H1 (cell line): ENCODE data around the gene TRAK1. TPM values are rescaled to one million over a fixed set of nuclear protein-coding genes. Genes with fewer than 3 reads are reported as not detected.
A peak's percentile ranks its signal among the peaks of the same experiment; 100 is the strongest.

Source experiments
- CTCF ChIA-PET: fragments of 300-600 bp; sonication (Branson Sonifier 250); formaldehyde crosslinking; loops from one replicate; lab custom pipeline; 2021; ENCODE audit not compliant: partially characterized antibody; lab: Charles Lee
- POLR2A ChIA-PET: fragments of 300-600 bp; sonication (Branson Sonifier 250); formaldehyde crosslinking; loops from one replicate; lab custom pipeline; 2021; ENCODE audit warnings: inconsistent platforms; ENCODE audit not compliant: partially characterized antibody; lab: Charles Lee
- DNase-seq, 2 experiments: peaks; one replicate each; pipeline versions ENCODE4 v3.0.0 to v3.0.0-alpha.2; 2010 to 2022; ENCODE audit warnings: low spot score in 2 of 2, low read depth in 1 of 2, mixed read lengths in 1 of 2
- FAIRE-seq: peaks from 2 replicates; lab custom pipeline; 2011; peaks lifted over from hg19 to GRCh38; lab: Jason Lieb, UNC
- H2AFZ ChIP-seq: 2 replicates; pipeline ENCODE4 v1.8.1; 2012; ENCODE audit warnings: low read length, inconsistent platforms
- H2AK5ac ChIP-seq: 2 replicates; pipeline ENCODE4 v1.6.1; 2013; ENCODE audit warnings: low read depth, low read length
- H2BK120ac ChIP-seq: replicated peaks from 2 replicates; pipeline ENCODE3; 2013; ENCODE audit warnings: low read depth, low read length, inconsistent platforms
- H2BK12ac ChIP-seq: 2 replicates; pipeline ENCODE4 v1.6.1; 2013; ENCODE audit warnings: low read depth, low read length
- H2BK15ac ChIP-seq: 2 replicates; pipeline ENCODE4 v1.6.1; 2013; ENCODE audit warnings: low read length
- H2BK20ac ChIP-seq: 2 replicates; pipeline ENCODE4 v1.6.1; 2013; ENCODE audit warnings: low read length
- H2BK5ac ChIP-seq: 2 replicates; pipeline ENCODE4 v1.6.1; 2013; ENCODE audit warnings: low read depth, low read length
- H3K14ac ChIP-seq: 2 replicates; pipeline ENCODE4 v1.6.1; 2013; ENCODE audit warnings: inconsistent platforms; ENCODE audit not compliant: insufficient read length
- H3K18ac ChIP-seq: 2 replicates; pipeline ENCODE4 v1.6.1; 2013; ENCODE audit warnings: low read length; ENCODE audit errors: extremely low read depth
- H3K23ac ChIP-seq: 2 replicates; pipeline ENCODE4 v1.6.1; 2013; ENCODE audit warnings: inconsistent platforms; ENCODE audit not compliant: insufficient read length
- H3K23me2 ChIP-seq: 2 replicates; pipeline ENCODE4 v1.6.1; 2013; ENCODE audit warnings: low read depth, low read length
- H3K27ac ChIP-seq: 2 replicates; pipeline ENCODE4 v1.6.1; 2011; ENCODE audit warnings: low read depth, low read length, inconsistent platforms
- H3K27me3 ChIP-seq, 4 experiments: replicated peaks in 1 of 4; 1 replicate in 1 of 4; 2 replicates in 3 of 4; pipeline versions ENCODE4 v1.6.1 to v1.8.1; 2011 to 2013; ENCODE audit warnings: low read length in 3 of 4, mild to moderate bottlenecking in 3 of 4, inconsistent platforms in 2 of 4, mixed read lengths in 2 of 4, moderate library complexity in 1 of 4; ENCODE audit not compliant: control insufficient read depth in 3 of 4, insufficient read depth in 3 of 4; ENCODE audit errors: extremely low read depth in 1 of 4
- H3K36me3 ChIP-seq, 4 experiments: 2 replicates each; pipeline versions ENCODE4 v1.6.1 to v1.8.1; 2011 to 2013; ENCODE audit warnings: mild to moderate bottlenecking in 4 of 4, low read length in 3 of 4, moderate library complexity in 2 of 4, control low read depth in 1 of 4, inconsistent platforms in 1 of 4; ENCODE audit not compliant: insufficient read depth in 4 of 4, control insufficient read depth in 2 of 4
- H3K4ac ChIP-seq: replicated peaks from 2 replicates; pipeline ENCODE3; 2013; ENCODE audit warnings: low read length, low read depth, mixed read lengths, inconsistent platforms; ENCODE audit not compliant: insufficient read length
- H3K4me1 ChIP-seq, 4 experiments: replicated peaks in 1 of 4; 1 replicate in 1 of 4; 2 replicates in 3 of 4; pipeline versions ENCODE4 v1.6.1 to v1.8.1; 2011 to 2013; ENCODE audit warnings: low read length in 3 of 4, inconsistent platforms in 2 of 4, mixed read lengths in 1 of 4; ENCODE audit not compliant: insufficient read depth in 4 of 4, control insufficient read depth in 3 of 4
- H3K4me2 ChIP-seq, 2 experiments: 2 replicates each; pipeline versions ENCODE4 v1.6.1 to v1.8.1; 2011 to 2013; ENCODE audit warnings: low read depth in 2 of 2, low read length in 2 of 2, control low read depth in 1 of 2, inconsistent platforms in 1 of 2, mild to moderate bottlenecking in 1 of 2; ENCODE audit not compliant: insufficient read depth in 1 of 2
- H3K4me3 ChIP-seq, 4 experiments: fragments of 200-600, 300-600 bp in 1 of 4; sonication (generic), shearing (Covaris generic), sonication (Bioruptor Twin) in 1 of 4; 2 replicates each; pipeline versions ENCODE4 v1.5.1 to v1.8.1; 2011 to 2016; ENCODE audit warnings: low read length in 4 of 4, low read depth in 3 of 4, control low read depth in 2 of 4, inconsistent platforms in 2 of 4, mild to moderate bottlenecking in 2 of 4, mixed read lengths in 1 of 4, moderate library complexity in 1 of 4; ENCODE audit not compliant: insufficient read depth in 2 of 4; ENCODE audit errors: extremely low read depth in 1 of 4
- H3K56ac ChIP-seq: replicated peaks from 2 replicates; pipeline ENCODE3; 2013; ENCODE audit warnings: low read depth, mild to moderate bottlenecking, mixed read lengths, low read length, inconsistent platforms; ENCODE audit not compliant: insufficient read length
- H3K79me1 ChIP-seq: 2 replicates; pipeline ENCODE4 v1.6.1; 2013; ENCODE audit warnings: low read depth, low read length, control low read depth
- H3K79me2 ChIP-seq, 2 experiments: 2 replicates each; pipeline versions ENCODE4 v1.6.1 to v1.8.1; 2012 to 2013; ENCODE audit warnings: low read length in 2 of 2, mild to moderate bottlenecking in 2 of 2, inconsistent platforms in 1 of 2; ENCODE audit not compliant: insufficient read depth in 2 of 2, control insufficient read depth in 1 of 2
- H3K9ac ChIP-seq, 4 experiments: replicated peaks in 1 of 4; 1 replicate in 1 of 4; 2 replicates in 3 of 4; pipeline versions ENCODE4 v1.6.1 to v1.8.1; 2011 to 2013; ENCODE audit warnings: low read depth in 3 of 4, low read length in 3 of 4, control low read depth in 2 of 4, mild to moderate bottlenecking in 2 of 4, moderate library complexity in 2 of 4, inconsistent platforms in 1 of 4; ENCODE audit errors: extremely low read depth in 1 of 4
- H3K9me3 ChIP-seq, 2 experiments: 2 replicates each; pipeline versions ENCODE4 v1.6.1 to v1.8.1; 2012 to 2013; ENCODE audit warnings: mild to moderate bottlenecking in 2 of 2, moderate library complexity in 2 of 2, control low read depth in 1 of 2, inconsistent platforms in 1 of 2, low read depth in 1 of 2, low read length in 1 of 2, mixed read lengths in 1 of 2; ENCODE audit not compliant: insufficient read depth in 2 of 2
- H4K20me1 ChIP-seq, 2 experiments: replicated peaks in 1 of 2; 2 replicates each; pipeline versions ENCODE3 to v1.8.1; 2011 to 2013; ENCODE audit warnings: inconsistent platforms in 2 of 2, low read length in 2 of 2, mild to moderate bottlenecking in 1 of 2; ENCODE audit not compliant: insufficient read depth in 2 of 2, control insufficient read depth in 1 of 2
- H4K5ac ChIP-seq: 2 replicates; pipeline ENCODE4 v1.6.1; 2013; ENCODE audit warnings: low read length, low read depth, mixed read lengths, inconsistent platforms; ENCODE audit not compliant: insufficient read length
- H4K8ac ChIP-seq: 2 replicates; pipeline ENCODE4 v1.8.0; 2013; ENCODE audit warnings: mild to moderate bottlenecking, moderate library complexity, low read length, inconsistent platforms; ENCODE audit not compliant: insufficient read depth; ENCODE audit errors: extremely low read depth
- H4K91ac ChIP-seq: replicated peaks from 2 replicates; pipeline ENCODE3; 2013; ENCODE audit warnings: low read length, mixed read lengths, inconsistent platforms; ENCODE audit not compliant: insufficient read length
- GTF2F1 ChIP-seq: IDR thresholded peaks from 2 replicates; pipeline ENCODE4 v1.6.1; 2012; ENCODE audit warnings: low read depth, low read length, improper control_type of control experiment, borderline replicate concordance
- POU5F1 ChIP-seq: IDR thresholded peaks from 2 replicates; pipeline ENCODE4 v1.6.1; 2011; ENCODE audit warnings: low read depth, mild to moderate bottlenecking, low read length, moderate library complexity
- WGBS, 2 experiments: shearing (Covaris generic) in 1 of 2; methylation state at CpG; one replicate each; pipeline versions ENCODE4 v1.1.6 to v1.1.7; 2013 to 2015; ENCODE audit warnings: low lambda C conversion rate in 2 of 2, mixed read lengths in 2 of 2, inconsistent platforms in 1 of 2, low coverage in 1 of 2, missing lambda C conversion rate in 1 of 2; ENCODE audit not compliant: insufficient replicate concordance in 2 of 2, insufficient coverage in 1 of 2, insufficient read length in 1 of 2; ENCODE audit errors: extremely low coverage in 1 of 2, missing lambda C conversion rate in 1 of 2; 5-methylcytosine and 5-hydroxymethylcytosine counted together
- polyA plus RNA-seq, 7 experiments: library from polyadenylated mRNA; depleted of rRNA in 3 of 7; stranded (reverse) in 5 of 7; unstranded in 2 of 7; fragments of >200 nt in 5 of 7; fragments of 200-250 nt in 2 of 7; gene quantifications; 1 replicate in 5 of 7; 2 replicates in 1 of 7; 4 replicates in 1 of 7; pipeline versions ENCODE4 v1.2.1 to v1.2.3, GENCODE V29; 2011 to 2013; ENCODE audit warnings: missing spikeins in 2 of 7, mixed read lengths in 2 of 7
- total RNA-seq: library from RNA; stranded (reverse); fragmentation: NEBNext Ultra II Directional; extraction: Animal tissue kit (Norgen Biotek cat#: 25700); gene quantifications from 2 replicates; pipeline ENCODE4 v1.2.1, GENCODE V29; 2021

Gene TRAK1
- total and polyA plus RNA-seq, 2 of the 8 experiments (the other 6 are each of a cell fraction or from before 2014, with no cell fraction given), result 21.3 to 32.7 TPM

DNA sequence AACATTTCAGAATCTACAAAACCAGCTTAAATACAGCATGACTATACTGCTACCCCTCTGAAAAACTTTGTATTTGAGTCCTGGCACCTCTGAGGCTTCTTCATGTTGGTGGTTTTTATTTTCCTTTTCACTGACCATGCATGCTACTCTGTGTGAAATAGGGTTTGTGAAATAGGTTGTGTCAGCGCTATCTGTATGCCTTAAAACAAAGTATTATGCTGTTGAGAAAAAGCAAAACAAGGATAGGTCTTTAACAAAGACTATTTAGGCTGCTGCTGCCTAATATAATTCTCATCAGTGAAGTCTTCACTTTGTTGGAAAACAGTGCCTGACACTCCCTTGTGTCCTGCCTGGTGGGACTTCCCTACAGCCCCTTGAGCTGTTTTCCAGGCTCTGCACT, 28.7 kb upstream of the TRAK1 start:
- peaks cover 0 to 59% of the 10 kb centered on the region in 2 experiments; a peak in 3 of 4 replicates for H3K79me2 ChIP-seq
- no peaks in the 10 kb centered on the region for H3K23me2 ChIP-seq
- H3K4me3 ChIP-seq, result no peak overlapping the region
- peak overlapping the region; percentile 99 for H2BK12ac ChIP-seq
- no peaks in the 10 kb centered on the region for H3K9me3 ChIP-seq
- H3K27ac ChIP-seq, result peak overlapping the region; percentile 79
- H3K9ac ChIP-seq, result no peak overlapping the region
- POLR2A ChIA-PET, result no interaction called here
- peak overlapping the region; percentile 24 for H3K4ac ChIP-seq
- no peak for DNase-seq
- H3K36me3 ChIP-seq, result no peaks in the 10 kb centered on the region
- H2BK15ac ChIP-seq, result peak overlapping the region; percentile 98
- H3K56ac ChIP-seq, result no peak overlapping the region
- H3K14ac ChIP-seq, result no peak overlapping the region
- no peak overlapping the region for H3K23ac ChIP-seq
- H3K4me2 ChIP-seq, result peak overlapping the region in 1 of 2 experiments; percentile 29; a peak in 1 of 4 replicates
- no peaks in the 10 kb centered on the region for H3K27me3 ChIP-seq
- H3K79me1 ChIP-seq, result no peaks in the 10 kb centered on the region; the same call in 1 of the 2 replicates
- peak overlapping the region; percentile 89; the same call in 1 of the 2 replicates for H2AK5ac ChIP-seq
- FAIRE-seq, result no peak
- WGBS, 2 experiments, result 88% methylated on average over 1 of the region's 1 CpG; no CpG with 5 or more reads in 1 of the 2 experiments
- H3K4me1 ChIP-seq, result peaks cover 13 to 30% (median 22%) of the 10 kb centered on the region in 4 experiments
- peak overlapping the region; percentile 30 for H2BK120ac ChIP-seq
- H4K20me1 ChIP-seq, result peaks cover 0 to 2% of the 10 kb centered on the region in 2 experiments
- H4K8ac ChIP-seq, result no peak overlapping the region
- peak overlapping the region; percentile 86 for H3K18ac ChIP-seq
- peak overlapping the region; percentile 89 for H2BK20ac ChIP-seq
- H4K91ac ChIP-seq, result peak overlapping the region; percentile 45
- peak overlapping the region; percentile 0 for H4K5ac ChIP-seq
- peak overlapping the region; percentile 93 for H2BK5ac ChIP-seq
- H2AFZ ChIP-seq, result no peak overlapping the region
- CTCF ChIA-PET, result interaction anchor here (1.9 to 3.1 kb wide), 2 partner anchors 36 to 65 kb away, joined by 7 to 11 read pairs; no protein-coding TSS in a partner anchor
- TF ChIP-seq POU5F1 (no peak), GTF2F1 (no peak)
